GM23248 (cell line): ENCODE results near the gene VPS35L. TPM values are rescaled to one million over a fixed set of nuclear protein-coding genes. Genes with fewer than 3 reads are reported as not detected.
A peak's percentile ranks its signal among the peaks of the same experiment; 100 is the strongest.
"Not testable (repeated sequence)": the region's sequence is repeated elsewhere in the genome, so short reads cannot be mapped to it uniquely, and the experiment has no call there.

ENCODE experiments used
- DNase-seq: peaks from one replicate; pipeline ENCODE4 v3.0.0-alpha.2; 2015
- H2AFZ ChIP-seq: fragments of 200-600 bp; sonication (generic); 2 replicates; pipeline ENCODE4 v1.6.1; 2016; ENCODE audit warnings: antibody characterized with exemption
- H3F3A ChIP-seq: fragments of 200-600 bp; sonication (generic); 2 replicates; pipeline ENCODE4 v1.6.1; 2016; ENCODE audit warnings: mild to moderate bottlenecking, antibody characterized with exemption, mixed run types; ENCODE audit not compliant: insufficient read depth
- H3K27ac ChIP-seq: fragments of 200-600 bp; sonication (generic); 2 replicates; pipeline ENCODE4 v1.5.1; 2016; ENCODE audit warnings: mild to moderate bottlenecking
- H3K27me3 ChIP-seq: fragments of 200-600 bp; sonication (generic); replicated peaks from 2 replicates; pipeline ENCODE4 v1.6.1; 2016; ENCODE audit warnings: mild to moderate bottlenecking; ENCODE audit not compliant: insufficient read depth
- H3K36me3 ChIP-seq: fragments of 200-600 bp; sonication (generic); 2 replicates; pipeline ENCODE4 v1.6.1; 2016; ENCODE audit warnings: low read depth, mild to moderate bottlenecking
- H3K4me1 ChIP-seq: fragments of 200-600 bp; sonication (generic); 2 replicates; pipeline ENCODE4 v1.6.1; 2016; ENCODE audit warnings: mild to moderate bottlenecking; ENCODE audit not compliant: insufficient read depth
- H3K4me2 ChIP-seq: fragments of 200-600 bp; sonication (generic); one replicate; pipeline ENCODE4 v1.6.1; 2016; ENCODE audit warnings: mild to moderate bottlenecking; ENCODE audit not compliant: unreplicated experiment
- H3K4me3 ChIP-seq: fragments of 200-600 bp; sonication (generic); 2 replicates; pipeline ENCODE4 v1.5.1; 2016; ENCODE audit warnings: mild to moderate bottlenecking
- H3K79me2 ChIP-seq: fragments of 200-600 bp; sonication (generic); 2 replicates; pipeline ENCODE4 v1.6.1; 2016; ENCODE audit warnings: mild to moderate bottlenecking; ENCODE audit not compliant: insufficient read depth
- H3K9ac ChIP-seq: fragments of 200-600 bp; sonication (generic); 2 replicates; pipeline ENCODE4 v1.6.1; 2016; ENCODE audit warnings: mild to moderate bottlenecking
- H3K9me2 ChIP-seq: fragments of 200-600 bp; sonication (generic); 2 replicates; pipeline ENCODE4 v1.6.1; 2016; ENCODE audit warnings: mixed run types, mild to moderate bottlenecking, moderate library complexity; ENCODE audit not compliant: insufficient read depth
- H3K9me3 ChIP-seq: fragments of 200-600 bp; sonication (generic); one replicate; pipeline ENCODE4 v1.6.1; 2017; ENCODE audit warnings: low read depth
- H4K20me1 ChIP-seq: fragments of 200-600 bp; sonication (generic); 2 replicates; pipeline ENCODE4 v1.6.0; 2016; ENCODE audit not compliant: insufficient read depth
- EZH2 ChIP-seq: fragments of 200-600 bp; sonication (generic); IDR thresholded peaks from 2 replicates; pipeline ENCODE4 v1.6.1; 2018; ENCODE audit warnings: antibody characterized with exemption, mild to moderate bottlenecking; ENCODE audit not compliant: insufficient read depth, poor library complexity, severe bottlenecking
- EZH2phosphoT487 ChIP-seq: fragments of 200-600 bp; sonication (generic); IDR thresholded peaks from 2 replicates; pipeline ENCODE4 v1.6.1; 2018; ENCODE audit warnings: antibody characterized with exemption, moderate library complexity, mild to moderate bottlenecking, low read depth; ENCODE audit not compliant: insufficient read depth
- WGBS, 2 experiments: methylation state at CpG; one replicate each; pipeline ENCODE4 v1.1.6; 2015 to 2017; ENCODE audit warnings: low lambda C conversion rate in 2 of 2, low coverage in 1 of 2; ENCODE audit errors: missing lambda C conversion rate in 2 of 2; 5-methylcytosine and 5-hydroxymethylcytosine counted together
- in situ Hi-C: fragments of 300-500 bp; cut with MboI; formaldehyde crosslinking; loops from 2 replicates; pipeline ENCODE4 v1.15.0; 2020
- polyA plus RNA-seq: library from polyadenylated mRNA; unstranded; fragments of >200 nt; fragmentation: Nextera tagmentation; extraction: Ambion mirVana; gene quantifications from 2 replicates; pipeline ENCODE4 v1.2.1, GENCODE V29; 2016
- total RNA-seq: library from RNA; depleted of rRNA; stranded (reverse); fragments of >200 nt; shearing (Covaris generic); gene quantifications from 2 replicates; pipeline ENCODE4 v1.2.3, GENCODE V29; 2014

The VPS35L gene
- total and polyA plus RNA-seq, 2 experiments from 2014 or later, result 19.9 to 58.2 TPM

DNA sequence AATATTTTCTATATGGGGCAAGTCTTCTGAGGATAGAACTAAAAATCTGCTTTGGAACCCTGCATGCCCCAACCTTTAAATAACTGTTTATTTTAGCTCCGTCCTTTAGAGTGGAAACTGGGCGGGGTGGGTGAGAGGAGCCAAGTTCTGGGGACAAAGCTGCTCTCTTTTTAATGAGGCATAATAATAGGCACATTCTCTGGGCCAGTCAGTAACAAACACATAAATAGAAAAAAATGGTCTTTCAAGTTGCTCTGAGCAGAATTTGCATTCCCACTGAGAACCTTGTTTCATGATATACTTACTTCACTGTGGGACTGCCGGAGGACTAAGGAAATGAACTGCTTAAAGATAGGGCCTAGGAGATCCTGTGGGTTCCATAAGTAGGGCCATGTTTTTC, 111.0 kb downstream of the VPS35L start:
- Histone ChIP-seq H3K79me2 (no peaks in the 10 kb centered on the region), H3K9ac (no peak overlapping the region), H3K27ac (no peak overlapping the region), H3K4me3 (no peak overlapping the region), H3K4me1 (no peaks in the 10 kb centered on the region), H3K27me3 (no peaks in the 10 kb centered on the region), H3F3A (no peaks in the 10 kb centered on the region), H3K9me2 (no peaks in the 10 kb centered on the region), H2AFZ (no peak overlapping the region), H3K4me2 (no peak overlapping the region), H3K9me3 (no peaks in the 10 kb centered on the region), H4K20me1 (no peaks in the 10 kb centered on the region), H3K36me3 (peaks cover 11% of the 10 kb centered on the region; the same call in 1 of the 2 replicates)
- 49 to 66% methylated on average over 3 of the region's 3 CpGs for WGBS, 2 experiments
- DNase-seq, result no peak
- in situ Hi-C loops, result no loop called here
- TF ChIP-seq EZH2 (no peak), EZH2phosphoT487 (no peak)

DNA sequence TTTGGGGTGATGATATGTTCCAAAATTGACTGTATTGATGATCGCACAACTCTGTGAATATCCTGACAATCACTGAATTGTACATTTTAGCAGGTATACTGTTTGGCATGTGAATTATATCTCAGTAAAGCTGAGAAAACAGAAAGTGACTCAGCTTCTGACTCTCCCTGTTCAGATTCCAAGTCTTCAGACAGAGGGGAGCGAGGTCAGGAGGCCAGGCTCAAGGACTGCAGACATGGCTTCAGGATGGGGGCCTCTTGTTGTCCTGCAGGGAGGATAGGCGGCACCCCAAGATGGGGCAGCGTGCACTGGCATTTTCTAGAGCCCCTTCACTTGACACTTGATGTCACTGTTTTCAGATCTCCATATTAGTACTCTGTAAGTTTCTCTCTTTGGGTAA, 116.9 kb downstream of the VPS35L start:
- DNase-seq, result peak; percentile 21
- Histone ChIP-seq H4K20me1 (no peaks in the 10 kb centered on the region), H3K9me2 (no peaks in the 10 kb centered on the region), H3K27me3 (no peaks in the 10 kb centered on the region), H3K4me2 (no peak overlapping the region), H3K27ac (no peak overlapping the region), H3K36me3 (peaks cover 4% of the 10 kb centered on the region; the same call in 1 of the 2 replicates), H2AFZ (no peak overlapping the region), H3K9me3 (no peaks in the 10 kb centered on the region), H3K9ac (no peak overlapping the region), H3F3A (no peaks in the 10 kb centered on the region), H3K4me1 (no peaks in the 10 kb centered on the region), H3K79me2 (no peaks in the 10 kb centered on the region), H3K4me3 (no peak overlapping the region)
- WGBS, 2 experiments, result 97 to 99% methylated on average over 4 of the region's 4 CpGs
- in situ Hi-C loops, result no loop called here
- TF ChIP-seq EZH2phosphoT487 (no peak), EZH2 (no peak)

DNA sequence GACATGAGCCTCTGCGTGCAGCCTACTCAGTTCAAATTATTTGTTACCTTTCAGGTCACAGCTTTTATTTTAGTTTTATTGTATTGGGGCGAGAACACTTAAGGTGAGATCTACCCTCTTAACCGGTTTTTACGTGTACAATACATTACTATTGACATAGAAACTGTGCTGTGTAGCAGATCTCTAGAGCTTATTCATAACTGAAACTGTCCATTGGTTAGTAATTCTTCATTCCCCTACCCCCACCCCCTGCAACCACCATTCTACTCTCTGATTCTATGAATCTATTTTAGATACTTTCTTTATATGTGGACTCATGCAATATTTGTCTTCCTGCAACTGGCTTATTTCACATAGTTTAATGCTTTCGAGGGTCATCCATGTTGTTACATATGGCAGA, 119.0 kb downstream of the VPS35L start:
- 94 to 99% methylated on average over 5 of the region's 5 CpGs for WGBS, 2 experiments
- H3K27me3 ChIP-seq, result no peaks in the 10 kb centered on the region
- in situ Hi-C loops, result no loop called here

DNA sequence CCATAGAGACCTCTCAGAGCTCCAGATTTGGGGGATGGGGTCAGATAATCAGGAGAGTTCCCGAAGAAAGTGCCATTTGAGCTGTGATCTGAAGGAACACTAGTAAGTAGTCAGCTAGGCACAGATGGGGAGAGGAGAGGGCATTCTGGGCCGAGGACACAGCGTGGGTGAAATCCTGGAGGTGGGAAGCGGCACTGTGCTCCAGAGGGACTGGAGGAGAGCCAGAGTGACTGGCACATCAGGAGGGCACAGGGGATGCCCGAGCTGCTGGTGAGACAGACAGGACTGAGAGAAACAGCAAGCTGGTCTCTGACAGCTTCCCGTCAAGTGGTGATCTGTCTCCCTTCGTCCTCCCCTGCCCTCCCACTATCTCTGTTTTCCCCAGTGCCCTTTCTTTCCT, 121.9 kb downstream of the VPS35L start:
- Histone ChIP-seq H3K9me3 (no peaks in the 10 kb centered on the region), H3K4me2 (no peak overlapping the region), H3K27me3 (no peaks in the 10 kb centered on the region), H3K27ac (no peak overlapping the region), H4K20me1 (no peaks in the 10 kb centered on the region), H2AFZ (no peak overlapping the region), H3K4me3 (no peak overlapping the region), H3F3A (no peaks in the 10 kb centered on the region), H3K36me3 (0 out of 2 replicates have a peak, but pooled peaks cover 2% of the 10 kb centered on the region), H3K9me2 (no peaks in the 10 kb centered on the region), H3K4me1 (no peaks in the 10 kb centered on the region), H3K79me2 (no peaks in the 10 kb centered on the region), H3K9ac (no peak overlapping the region)
- no peak for TF ChIP-seq EZH2
- TF ChIP-seq EZH2phosphoT487, result no peak
- in situ Hi-C loops, result no loop called here
- DNase-seq, result no peak
- WGBS, 2 experiments, result 85 to 88% methylated on average over 7 of the region's 7 CpGs

More for the DNA sequence above, 119.0 kb downstream of the VPS35L start:
- Histone ChIP-seq H3K36me3 (peaks cover 4% of the 10 kb centered on the region; the same call in 1 of the 2 replicates), H3K4me2 (no peak overlapping the region), H3K9ac (no peak overlapping the region), H3F3A (no peaks in the 10 kb centered on the region), H3K79me2 (no peaks in the 10 kb centered on the region), H2AFZ (no peak overlapping the region), H3K27ac (no peak overlapping the region), H4K20me1 (no peaks in the 10 kb centered on the region), H3K9me3 (no peaks in the 10 kb centered on the region), H3K4me3 (no peak overlapping the region), H3K9me2 (no peaks in the 10 kb centered on the region), H3K4me1 (no peaks in the 10 kb centered on the region)
- TF ChIP-seq EZH2, result no peak
- TF ChIP-seq EZH2phosphoT487, result no peak
- no peak for DNase-seq

DNA sequence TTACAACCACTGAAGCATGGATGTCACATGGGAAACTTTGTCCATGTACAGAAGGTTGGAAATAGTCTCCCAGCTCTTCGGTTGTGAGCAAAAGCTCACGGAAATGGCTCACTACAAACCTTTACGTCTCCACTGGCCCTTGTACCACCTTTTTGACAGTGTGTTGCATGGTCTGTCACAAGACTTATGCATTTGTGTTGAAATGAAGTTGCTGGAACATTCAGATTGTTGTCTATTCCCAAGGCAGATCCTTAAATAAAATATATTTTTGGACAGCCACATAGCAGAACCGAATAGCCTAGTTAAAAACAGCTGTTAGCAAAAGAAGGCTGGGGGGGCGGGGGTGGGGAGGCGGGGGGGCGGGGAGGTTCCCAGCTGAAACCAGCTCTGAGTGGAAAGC, 123.3 kb downstream of the VPS35L start:
- no peaks in the 10 kb centered on the region for H3F3A ChIP-seq
- no peak overlapping the region for H3K4me2 ChIP-seq
- no peaks in the 10 kb centered on the region for H4K20me1 ChIP-seq
- TF ChIP-seq EZH2 (no peak), EZH2phosphoT487 (no peak)
- 0 out of 2 replicates have a peak, but pooled peaks cover 2% of the 10 kb centered on the region for H3K36me3 ChIP-seq
- H3K27me3 ChIP-seq, result no peaks in the 10 kb centered on the region
- no peak overlapping the region for H2AFZ ChIP-seq
- H3K4me3 ChIP-seq, result no peak overlapping the region
- no peaks in the 10 kb centered on the region for H3K9me2 ChIP-seq
- WGBS, 2 experiments, result 34 to 44% methylated on average over 7 of the region's 7 CpGs
- no peaks in the 10 kb centered on the region for H3K4me1 ChIP-seq
- no peaks in the 10 kb centered on the region for H3K79me2 ChIP-seq
- H3K9ac ChIP-seq, result no peak overlapping the region
- no peak overlapping the region for H3K27ac ChIP-seq
- in situ Hi-C loops, result no loop called here
- no peak for DNase-seq
- H3K9me3 ChIP-seq, result no peaks in the 10 kb centered on the region

DNA sequence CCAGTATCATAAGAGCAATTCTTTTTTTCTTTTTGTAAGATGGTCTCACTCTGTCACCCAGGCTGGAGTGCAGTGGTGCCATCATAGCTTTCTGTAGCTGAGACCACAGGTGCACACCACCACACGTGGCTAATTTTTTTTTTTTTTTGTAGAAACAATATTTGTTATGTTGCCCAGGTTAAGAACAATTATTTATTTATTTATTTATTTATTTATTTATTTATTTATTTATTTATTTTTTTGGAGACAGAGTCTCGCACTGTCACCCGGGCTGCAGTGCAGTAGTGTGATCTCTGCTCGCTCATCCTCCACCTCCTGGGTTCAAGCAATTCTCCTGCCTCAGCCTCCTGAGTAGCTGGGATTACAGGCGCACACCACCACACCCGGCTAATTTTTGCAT, 123.8 kb downstream of the VPS35L start:
- not testable (repeated sequence) for H3K27ac ChIP-seq
- 86 to 88% methylated on average over 6 of the region's 6 CpGs for WGBS, 2 experiments

More for the DNA sequence above, 123.8 kb downstream of the VPS35L start:
- H2AFZ ChIP-seq, H4K20me1 ChIP-seq, H3K9ac ChIP-seq, H3F3A ChIP-seq, H3K4me1 ChIP-seq, H3K9me2 ChIP-seq, H3K4me2 ChIP-seq, H3K4me3 ChIP-seq, H3K36me3 ChIP-seq, H3K9me3 ChIP-seq, in situ Hi-C loops, H3K27me3 ChIP-seq, H3K79me2 ChIP-seq, DNase-seq: not testable (repeated sequence)
